LNCAP (cell line): ENCODE measurements around the gene UNC5C.

ENCODE experiments used
- CTCF ChIP-seq: fragments of 450-650 bp; IDR thresholded peaks from 2 replicates; pipeline ENCODE4 v1.5.1; 2017; ENCODE audit warnings: mild to moderate bottlenecking

UNC5C gene

GRCh38 chr4:95204873-95205272 is 343.9 kb downstream of the UNC5C start:
- TF ChIP-seq CTCF, result no peak; the same call in 1 of the 2 replicates

- no peak for TF ChIP-seq CTCF
These were observed 344.4 kb downstream of the UNC5C start for GRCh38 chr4:95204267-95204844.

GRCh38 chr4:95198961-95199360 is 349.8 kb downstream of the UNC5C start:
- no peak for TF ChIP-seq CTCF

- no peak for TF ChIP-seq CTCF
These were observed 351.4 kb downstream of the UNC5C start for GRCh38 chr4:95197353-95197752.

- TF ChIP-seq CTCF, result no peak
These were observed 355.2 kb downstream of the UNC5C start for GRCh38 chr4:95193391-95194224.

GRCh38 chr4:95191537-95191936 is 357.2 kb downstream of the UNC5C start:
- TF ChIP-seq CTCF, result no peak

- no peak for TF ChIP-seq CTCF
These were observed 357.9 kb downstream of the UNC5C start for GRCh38 chr4:95190751-95191436.
